ENCODE data around the gene BAHCC1. TPM values are rescaled to one million over a fixed set of nuclear protein-coding genes. Genes with fewer than 3 reads are reported as not detected.

The BAHCC1 gene
- total and polyA plus RNA-seq, 2 of the 8 experiments (the other 6 are each of a cell fraction or from before 2014, with no cell fraction given): 0.26 to 0.58 TPM

DNA sequence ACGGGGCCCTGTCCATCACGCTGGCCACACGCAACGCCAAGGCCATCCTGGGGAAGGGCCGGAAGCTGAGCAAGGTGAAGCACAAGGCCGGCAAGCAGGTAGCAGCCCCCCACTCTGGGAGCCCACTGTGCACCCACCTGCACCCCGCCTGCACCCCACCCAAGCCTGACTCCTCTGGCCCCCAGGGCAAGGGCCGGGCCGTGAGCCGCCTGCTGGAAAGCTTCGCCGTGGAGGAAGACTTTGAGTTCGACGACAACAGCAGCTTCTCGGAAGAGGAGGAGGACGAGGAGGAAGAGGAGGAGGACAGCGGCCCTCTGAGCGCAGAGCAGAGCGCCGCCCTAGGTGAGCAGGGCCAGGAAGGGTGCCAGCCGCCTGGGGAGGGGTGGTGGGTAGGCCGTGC is 63.4 kb downstream of the BAHCC1 start:
- H3K14ac ChIP-seq (ENCODE audit: insufficient read length): no peak overlapping the region
- no peak overlapping the region for H3K4ac ChIP-seq (replicated peaks; ENCODE audit: insufficient read length, low read depth, low read length)
- H3K27ac ChIP-seq (ENCODE audit: low read depth, low read length): no peak overlapping the region
- DNase-seq (ENCODE audit: low read depth in 1 of 2, low spot score in 2 of 2) (no peak), FAIRE-seq (no peak)
- H2BK120ac ChIP-seq (replicated peaks; ENCODE audit: low read depth, low read length): no peak overlapping the region
- H2AK5ac ChIP-seq (ENCODE audit: low read depth, low read length): no peak overlapping the region
- H2BK5ac ChIP-seq (ENCODE audit: low read depth, low read length): no peak overlapping the region; the same call in 1 of the 2 replicates
- TF ChIP-seq CBX8 (IDR thresholded peaks at IDR 0.05; ENCODE audit: borderline replicate concordance, low read depth, low read length) (no peak), CREB1 (IDR thresholded peaks at IDR 0.05) (no peak), TAF7 (optimal IDR thresholded peaks at IDR 0.05; ENCODE audit: borderline replicate concordance, low read depth, low read length) (no peak), JUN (IDR thresholded peaks at IDR 0.05; ENCODE audit: low read depth, low read length) (no peak), BRCA1 (IDR thresholded peaks at IDR 0.05; ENCODE audit: low read depth, low read length) (no peak), SIX5 (IDR thresholded peaks at IDR 0.05; ENCODE audit: low read depth, low read length) (no peak)
- TF ChIP-seq, protein P1, sequence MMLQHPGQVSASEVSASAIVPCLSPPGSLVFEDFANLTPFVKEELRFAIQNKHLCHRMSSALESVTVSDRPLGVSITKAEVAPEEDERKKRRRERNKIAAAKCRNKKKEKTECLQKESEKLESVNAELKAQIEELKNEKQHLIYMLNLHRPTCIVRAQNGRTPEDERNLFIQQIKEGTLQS (IDR thresholded peaks at IDR 0.05; ENCODE audit: insufficient read depth, low read depth, low read length): no peak
- CTCF ChIA-PET (ENCODE audit: partially characterized antibody): interaction anchor here (0.6 to 4.8 kb wide), 5 partner anchors 12 to 163 kb away, joined by 3 to 39 read pairs (median 4); partner anchors contain the start of gene SLC38A10
- H3K79me1 ChIP-seq (ENCODE audit: low read depth, low read length): no peaks in the 10 kb centered on the region
- no peak overlapping the region for H2BK15ac ChIP-seq (ENCODE audit: low read length)
- H3K9me3 ChIP-seq (ENCODE audit: insufficient read depth in 2 of 2, low read depth in 1 of 2, low read length in 1 of 2): no peaks in the 10 kb centered on the region
- H3K4me2 ChIP-seq (ENCODE audit: insufficient read depth in 1 of 2, low read depth in 2 of 2, low read length in 2 of 2): no peak overlapping the region
- no peaks in the 10 kb centered on the region for H3K79me2 ChIP-seq (ENCODE audit: control insufficient read depth in 1 of 2, insufficient read depth in 2 of 2, low read length in 2 of 2)
- H3K4me3 ChIP-seq (ENCODE audit: extremely low read depth in 1 of 4, insufficient read depth in 2 of 4, low read depth in 3 of 4, low read length in 4 of 4): no peak overlapping the region
- H3K36me3 ChIP-seq (ENCODE audit: control insufficient read depth in 2 of 4, insufficient read depth in 4 of 4, low read length in 3 of 4): no peaks in the 10 kb centered on the region
- H2BK20ac ChIP-seq (ENCODE audit: low read length): no peak overlapping the region
- POLR2A ChIA-PET (ENCODE audit: partially characterized antibody): interaction anchor here (0.7 to 1.4 kb wide), 3 partner anchors 52 to 249 kb away, joined by 3 to 4 read pairs (median 3); partner anchors contain the start of gene ACTG1
- H4K8ac ChIP-seq (ENCODE audit: extremely low read depth, insufficient read depth, low read length): peak overlapping the region; percentile 46; the same call in 1 of the 2 replicates
- no peaks in the 10 kb centered on the region for H4K20me1 ChIP-seq (replicated peaks in 1 of 2; ENCODE audit: control insufficient read depth in 1 of 2, insufficient read depth in 2 of 2, low read length in 2 of 2)
- 89% methylated on average over 13 of the region's 22 CpGs; no CpG with 5 or more reads in 1 of the 2 experiments for WGBS, 2 experiments (ENCODE audit: extremely low coverage in 1 of 2, insufficient coverage in 1 of 2, insufficient read length in 1 of 2, insufficient replicate concordance in 2 of 2, low coverage in 1 of 2, low lambda C conversion rate in 2 of 2, missing lambda C conversion rate in 1 of 2)
- no peak overlapping the region for H3K23ac ChIP-seq (ENCODE audit: insufficient read length)
- H2AFZ ChIP-seq (ENCODE audit: low read length): no peak overlapping the region
- H4K91ac ChIP-seq (replicated peaks; ENCODE audit: insufficient read length, low read length): no peak overlapping the region
- no peak overlapping the region for H3K56ac ChIP-seq (replicated peaks; ENCODE audit: insufficient read length, low read depth, low read length)
- no peak overlapping the region for H4K5ac ChIP-seq (ENCODE audit: insufficient read length, low read depth, low read length)
- H3K18ac ChIP-seq (ENCODE audit: extremely low read depth, low read length): no peak overlapping the region
- no peak overlapping the region for H2BK12ac ChIP-seq (ENCODE audit: low read depth, low read length)
- no peaks in the 10 kb centered on the region for H3K27me3 ChIP-seq (replicated peaks in 1 of 4; ENCODE audit: control insufficient read depth in 3 of 4, extremely low read depth in 1 of 4, insufficient read depth in 3 of 4, low read length in 3 of 4)
- H3K23me2 ChIP-seq (ENCODE audit: low read depth, low read length): no peaks in the 10 kb centered on the region
- peaks cover 0 to 14% (median 8%) of the 10 kb centered on the region in 4 experiments; a peak in 6 of 7 replicates for H3K4me1 ChIP-seq (replicated peaks in 1 of 4; ENCODE audit: control insufficient read depth in 3 of 4, insufficient read depth in 4 of 4, low read length in 3 of 4)
- no peak overlapping the region for H3K9ac ChIP-seq (replicated peaks in 1 of 4; ENCODE audit: extremely low read depth in 1 of 4, low read depth in 3 of 4, low read length in 3 of 4)

Data from H1 (cell line).